Parathyroid adenoma (tissue), 2 donors: ENCODE data around the gene PDAP1.
"Not testable (repeated sequence)": the region's sequence is repeated elsewhere in the genome, so short reads cannot be mapped to it uniquely, and the experiment has no call there.

Source experiments
- H2AFZ ChIP-seq: fragments of 300-600 bp; sonication (generic); one replicate; pipeline ENCODE4 v1.7.0; 2017; ENCODE audit warnings: antibody characterized with exemption, mild to moderate bottlenecking
- H3K27ac ChIP-seq: fragments of 300-600 bp; sonication (generic); one replicate; pipeline ENCODE4 v1.7.0; 2017
- H3K27me3 ChIP-seq: fragments of 300-600 bp; sonication (generic); one replicate; pipeline ENCODE4 v1.7.0; 2017; ENCODE audit warnings: low read length; ENCODE audit not compliant: control insufficient read depth, insufficient read depth
- H3K36me3 ChIP-seq: fragments of 300-600 bp; sonication (generic); one replicate; pipeline ENCODE4 v1.7.0; 2017; ENCODE audit warnings: low read length; ENCODE audit not compliant: control insufficient read depth, insufficient read depth
- H3K4me1 ChIP-seq: fragments of 300-600 bp; sonication (generic); one replicate; pipeline ENCODE4 v1.7.0; 2017; ENCODE audit warnings: control low read depth
- H3K4me2 ChIP-seq: fragments of 300-600 bp; sonication (generic); one replicate; pipeline ENCODE4 v1.7.0; 2017; ENCODE audit warnings: low read length
- H3K4me3 ChIP-seq: fragments of 300-600 bp; sonication (generic); one replicate; pipeline ENCODE4 v1.7.0; 2017; ENCODE audit warnings: low read depth, low read length
- H3K79me2 ChIP-seq: fragments of 300-600 bp; sonication (generic); one replicate; pipeline ENCODE4 v1.7.0; 2017; ENCODE audit warnings: control low read depth
- H3K9ac ChIP-seq: fragments of 300-600 bp; sonication (generic); one replicate; pipeline ENCODE4 v1.7.0; 2017; ENCODE audit warnings: mild to moderate bottlenecking
- H3K9me3 ChIP-seq: fragments of 300-600 bp; sonication (generic); one replicate; pipeline ENCODE4 v1.7.0; 2017; ENCODE audit warnings: low read length; ENCODE audit not compliant: control insufficient read depth
- CTCF ChIP-seq: fragments of 300-600 bp; sonication (generic); IDR thresholded peaks from one replicate; pipeline ENCODE4 v1.7.0; 2017; ENCODE audit warnings: antibody characterized with exemption, mild to moderate bottlenecking
- donor health status: primary hyperparathyroidism.

PDAP1 gene

GRCh38 chr7:99390941-99391602 lies 17.3 kb downstream of the PDAP1 start:
- Histone ChIP-seq H3K9ac (no peak overlapping the region), H3K27ac (no peak overlapping the region), H2AFZ (no peak overlapping the region), H3K4me2 (no peak overlapping the region), H3K4me1 (peaks cover 5% of the 10 kb centered on the region), H3K4me3 (no peak overlapping the region), H3K79me2 (no peaks in the 10 kb centered on the region), H3K9me3 (no peaks in the 10 kb centered on the region), H3K27me3 (no peaks in the 10 kb centered on the region), H3K36me3 (no peaks in the 10 kb centered on the region)
- TF ChIP-seq CTCF: no peak

GRCh38 chr7:99389772-99390171 lies 18.6 kb downstream of the PDAP1 start:
- no peaks in the 10 kb centered on the region for H3K9me3 ChIP-seq
- no peak overlapping the region for H2AFZ ChIP-seq
- H3K4me2 ChIP-seq: no peak overlapping the region
- H3K27ac ChIP-seq: no peak overlapping the region
- H3K27me3 ChIP-seq: no peaks in the 10 kb centered on the region
- H3K9ac ChIP-seq: no peak overlapping the region
- no peaks in the 10 kb centered on the region for H3K79me2 ChIP-seq
- no peaks in the 10 kb centered on the region for H3K36me3 ChIP-seq
- H3K4me1 ChIP-seq: peaks cover 5% of the 10 kb centered on the region
- no peak overlapping the region for H3K4me3 ChIP-seq
- TF ChIP-seq CTCF: no peak

- H3K79me2 ChIP-seq: peaks cover 2% of the 10 kb centered on the region
- H3K9ac ChIP-seq: no peak overlapping the region
- H2AFZ ChIP-seq: no peak overlapping the region
- no peak overlapping the region for H3K4me3 ChIP-seq
- H3K9me3 ChIP-seq: no peaks in the 10 kb centered on the region
- H3K4me1 ChIP-seq: peaks cover 5% of the 10 kb centered on the region
- TF ChIP-seq CTCF: no peak
- H3K27ac ChIP-seq: no peak overlapping the region
- H3K4me2 ChIP-seq: no peak overlapping the region
- no peaks in the 10 kb centered on the region for H3K27me3 ChIP-seq
- H3K36me3 ChIP-seq: no peaks in the 10 kb centered on the region
Measured at GRCh38 chr7:99387912-99388311, 20.5 kb downstream of the PDAP1 start.

GRCh38 chr7:99387239-99387635 lies 21.2 kb downstream of the PDAP1 start:
- H3K4me3 ChIP-seq, H3K27me3 ChIP-seq, H2AFZ ChIP-seq, H3K79me2 ChIP-seq, H3K4me1 ChIP-seq, H3K9me3 ChIP-seq, H3K36me3 ChIP-seq, H3K27ac ChIP-seq, H3K9ac ChIP-seq, H3K4me2 ChIP-seq: not testable (repeated sequence)

GRCh38 chr7:99386584-99387238 lies 21.7 kb downstream of the PDAP1 start:
- Histone ChIP-seq H3K4me2 (no peak overlapping the region), H2AFZ (no peak overlapping the region), H3K36me3 (no peaks in the 10 kb centered on the region), H3K4me3 (no peak overlapping the region), H3K4me1 (no peaks in the 10 kb centered on the region), H3K79me2 (peaks cover 2% of the 10 kb centered on the region), H3K27me3 (no peaks in the 10 kb centered on the region), H3K9ac (no peak overlapping the region), H3K9me3 (no peaks in the 10 kb centered on the region), H3K27ac (no peak overlapping the region)
- TF ChIP-seq CTCF: no peak
